ENCODE data around the gene SERPINB2. TPM values are rescaled to one million over a fixed set of nuclear protein-coding genes. Genes with fewer than 3 reads are reported as not detected.

Gene SERPINB2
- polyA plus RNA-seq, 1 donor (not counting 4 experiments of a cell fraction or from before 2014, with no cell fraction given): 733 TPM

DNA sequence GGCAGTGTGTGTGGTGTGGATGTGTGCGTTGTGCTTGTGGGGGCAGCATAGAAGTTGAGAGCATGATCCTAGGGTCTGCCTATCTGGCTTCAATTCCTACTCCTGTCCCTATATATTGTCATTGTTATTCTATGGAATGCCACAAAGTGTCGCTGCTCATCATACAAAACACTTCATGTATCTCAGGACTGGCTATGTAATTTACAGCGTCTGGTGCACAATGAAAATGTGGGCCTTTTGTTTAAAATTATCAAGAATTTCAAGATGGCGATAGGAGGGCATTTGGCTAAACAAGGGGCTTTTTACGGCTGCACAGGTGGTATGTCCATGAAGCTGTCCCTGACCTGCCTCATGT, 3.4 kb downstream of the SERPINB2 start:
- Histone ChIP-seq H3K27me3 (ENCODE audit: control insufficient read depth, extremely low read depth, insufficient read depth, low read length) (no peaks in the 10 kb centered on the region), H3K4me3 (ENCODE audit: control insufficient read depth in 2 of 3, extremely low read depth in 1 of 3, insufficient read depth in 2 of 3, low read depth in 1 of 3, low read length in 3 of 3) (peak overlapping the region in 2 of 3 experiments; percentile 3 to 78), H3K9ac (ENCODE audit: control insufficient read depth, extremely low read depth, insufficient read depth, low read length) (peak overlapping the region; percentile 84), H2AFZ (ENCODE audit: control insufficient read depth, low read length) (no peak overlapping the region), H3K9me3 (ENCODE audit: control insufficient read depth, low read depth, low read length) (no peaks in the 10 kb centered on the region), H3K4me2 (ENCODE audit: control insufficient read depth, extremely low read depth, insufficient read depth, low read depth, low read length) (peak overlapping the region; percentile 75), H4K20me1 (ENCODE audit: control insufficient read depth, extremely low read depth, insufficient read depth, low read length) (no peaks in the 10 kb centered on the region), H3K9me1 (ENCODE audit: control insufficient read depth, extremely low read depth, insufficient read depth, low read length) (no peaks in the 10 kb centered on the region), H3K36me3 (ENCODE audit: control insufficient read depth in 2 of 2, extremely low read depth in 1 of 2, insufficient read depth in 2 of 2, low read length in 2 of 2) (peaks cover 23 to 45% of the 10 kb centered on the region in 2 experiments), H3K27ac (ENCODE audit: control insufficient read depth, insufficient read depth, low read length) (peak overlapping the region; percentile 88), H3K79me2 (ENCODE audit: control insufficient read depth, insufficient read depth, low read length) (peaks cover 25% of the 10 kb centered on the region), H3K4me1 (ENCODE audit: control insufficient read depth, extremely low read depth, insufficient read depth, low read length) (peaks cover 27% of the 10 kb centered on the region)
- dilution Hi-C loops (cut with MboI; ENCODE audit: extremely low pct_ligation_motif_present, low sequenced_read_pairs): no loop called here
- no peak for DNase-seq (ENCODE audit: low read depth, low spot score)
- TF ChIP-seq EZH2 (IDR thresholded peaks at IDR 0.05; ENCODE audit: low read length): no peak
- TF ChIP-seq, protein P1, sequence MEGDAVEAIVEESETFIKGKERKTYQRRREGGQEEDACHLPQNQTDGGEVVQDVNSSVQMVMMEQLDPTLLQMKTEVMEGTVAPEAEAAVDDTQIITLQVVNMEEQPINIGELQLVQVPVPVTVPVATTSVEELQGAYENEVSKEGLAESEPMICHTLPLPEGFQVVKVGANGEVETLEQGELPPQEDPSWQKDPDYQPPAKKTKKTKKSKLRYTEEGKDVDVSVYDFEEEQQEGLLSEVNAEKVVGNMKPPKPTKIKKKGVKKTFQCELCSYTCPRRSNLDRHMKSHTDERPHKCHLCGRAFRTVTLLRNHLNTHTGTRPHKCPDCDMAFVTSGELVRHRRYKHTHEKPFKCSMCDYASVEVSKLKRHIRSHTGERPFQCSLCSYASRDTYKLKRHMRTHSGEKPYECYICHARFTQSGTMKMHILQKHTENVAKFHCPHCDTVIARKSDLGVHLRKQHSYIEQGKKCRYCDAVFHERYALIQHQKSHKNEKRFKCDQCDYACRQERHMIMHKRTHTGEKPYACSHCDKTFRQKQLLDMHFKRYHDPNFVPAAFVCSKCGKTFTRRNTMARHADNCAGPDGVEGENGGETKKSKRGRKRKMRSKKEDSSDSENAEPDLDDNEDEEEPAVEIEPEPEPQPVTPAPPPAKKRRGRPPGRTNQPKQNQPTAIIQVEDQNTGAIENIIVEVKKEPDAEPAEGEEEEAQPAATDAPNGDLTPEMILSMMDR (optimal IDR thresholded peaks at IDR 0.05 in 1 of 3, IDR thresholded peaks at IDR 0.05 in 1 of 3, conservative IDR thresholded peaks at IDR 0.05 in 1 of 3; ENCODE audit: extremely low read depth in 1 of 3, insufficient read depth in 2 of 3, low read length in 3 of 3): peak in 2 of 3 experiments; percentile 11 to 33
- FAIRE-seq: no peak

DNA sequence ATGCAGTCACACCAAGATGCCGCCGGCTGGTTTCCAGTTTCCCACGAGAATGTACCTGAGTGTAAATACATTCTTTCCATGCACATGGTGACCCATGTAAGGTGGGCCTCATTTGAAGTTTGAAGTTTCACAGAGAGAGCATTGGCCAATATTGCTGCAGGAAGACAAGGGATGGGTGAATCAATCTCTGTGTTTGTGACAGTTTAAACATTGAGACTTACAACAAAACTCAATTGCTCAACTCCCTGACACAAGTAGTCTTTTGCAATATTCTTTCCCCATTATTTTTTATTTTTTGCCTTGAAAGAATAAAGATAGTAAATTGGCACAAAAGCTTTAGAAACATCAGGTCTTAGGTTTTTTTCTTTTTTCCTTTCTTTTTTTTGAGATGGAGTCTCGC, 5.1 kb downstream of the SERPINB2 start:
- Histone ChIP-seq H3K36me3 (ENCODE audit: control insufficient read depth in 2 of 2, extremely low read depth in 1 of 2, insufficient read depth in 2 of 2, low read length in 2 of 2) (peaks cover 29 to 57% of the 10 kb centered on the region in 2 experiments), H2AFZ (ENCODE audit: control insufficient read depth, low read length) (no peak overlapping the region), H3K4me2 (ENCODE audit: control insufficient read depth, extremely low read depth, insufficient read depth, low read depth, low read length) (no peak overlapping the region), H3K9me3 (ENCODE audit: control insufficient read depth, low read depth, low read length) (no peaks in the 10 kb centered on the region), H3K9ac (ENCODE audit: control insufficient read depth, extremely low read depth, insufficient read depth, low read length) (no peak overlapping the region), H3K9me1 (ENCODE audit: control insufficient read depth, extremely low read depth, insufficient read depth, low read length) (no peaks in the 10 kb centered on the region), H4K20me1 (ENCODE audit: control insufficient read depth, extremely low read depth, insufficient read depth, low read length) (no peaks in the 10 kb centered on the region), H3K4me1 (ENCODE audit: control insufficient read depth, extremely low read depth, insufficient read depth, low read length) (peaks cover 18% of the 10 kb centered on the region), H3K27ac (ENCODE audit: control insufficient read depth, insufficient read depth, low read length) (no peak overlapping the region), H3K27me3 (ENCODE audit: control insufficient read depth, extremely low read depth, insufficient read depth, low read length) (no peaks in the 10 kb centered on the region), H3K4me3 (ENCODE audit: control insufficient read depth in 2 of 3, extremely low read depth in 1 of 3, insufficient read depth in 2 of 3, low read depth in 1 of 3, low read length in 3 of 3) (no peak overlapping the region), H3K79me2 (ENCODE audit: control insufficient read depth, insufficient read depth, low read length) (peaks cover 25% of the 10 kb centered on the region)
- TF ChIP-seq EZH2 (IDR thresholded peaks at IDR 0.05; ENCODE audit: low read length): no peak
- TF ChIP-seq, protein P1 (optimal IDR thresholded peaks at IDR 0.05 in 1 of 3, IDR thresholded peaks at IDR 0.05 in 1 of 3, conservative IDR thresholded peaks at IDR 0.05 in 1 of 3; ENCODE audit: extremely low read depth in 1 of 3, insufficient read depth in 2 of 3, low read length in 3 of 3): no peak
- FAIRE-seq (no peak), DNase-seq (ENCODE audit: low read depth, low spot score) (no peak)
- dilution Hi-C loops (cut with MboI; ENCODE audit: extremely low pct_ligation_motif_present, low sequenced_read_pairs): no loop called here
